Measurements from ENCODE around the gene SLC15A4. TPM values are rescaled to one million over a fixed set of nuclear protein-coding genes. Genes with fewer than 3 reads are reported as not detected.

Gene SLC15A4
- total and polyA plus RNA-seq, 2 of the 13 experiments (the other 11 are each of a cell fraction or from before 2014, with no cell fraction given): 17.3 to 22.7 TPM

GRCh38 chr12:128861226-128862016, 37.7 kb upstream of the SLC15A4 start (continued):
- TF ChIP-seq CHCHD3 (CRISPR knock-in tag; IDR thresholded peaks at IDR 0.05) (no peak), ZNF615 (CRISPR knock-in tag; IDR thresholded peaks at IDR 0.05; ENCODE audit: borderline replicate concordance) (no peak), RBAK (CRISPR knock-in tag; IDR thresholded peaks at IDR 0.05) (no peak), ZBTB7B (CRISPR knock-in tag; IDR thresholded peaks at IDR 0.05) (peak; percentile 61; the same call in 1 of the 2 replicates), ZNF580 (CRISPR knock-in tag; IDR thresholded peaks at IDR 0.05; ENCODE audit: borderline replicate concordance, low read depth) (peak; percentile 50; the same call in 1 of the 2 replicates), ATM (IDR thresholded peaks at IDR 0.05; ENCODE audit: borderline replicate concordance) (no peak), SP1 (IDR thresholded peaks at IDR 0.05) (no peak), SP1 (CRISPR knock-in tag; IDR thresholded peaks at IDR 0.05) (no peak), HOXD1 (CRISPR knock-in tag; IDR thresholded peaks at IDR 0.05) (no peak), ZSCAN30 (CRISPR knock-in tag; IDR thresholded peaks at IDR 0.05) (no peak), KDM3A (CRISPR knock-in tag; IDR thresholded peaks at IDR 0.05; ENCODE audit: low read depth) (peak; percentile 30; the same call in 1 of the 2 replicates), ZNF607 (CRISPR knock-in tag; IDR thresholded peaks at IDR 0.05; ENCODE audit: borderline replicate concordance) (no peak; the same call in 1 of the 2 replicates), JUNB (CRISPR knock-in tag; IDR thresholded peaks at IDR 0.05; ENCODE audit: borderline replicate concordance) (0 out of 2 replicates have a peak, but pooled peaks have one; percentile 26), ZNF232 (CRISPR knock-in tag; IDR thresholded peaks at IDR 0.05; ENCODE audit: borderline replicate concordance) (no peak), GFI1 (CRISPR knock-in tag; IDR thresholded peaks at IDR 0.05; ENCODE audit: borderline replicate concordance) (no peak), ZNF800 (CRISPR knock-in tag; IDR thresholded peaks at IDR 0.05) (no peak), HNF4G (IDR thresholded peaks at IDR 0.05; ENCODE audit: borderline replicate concordance, low read depth, low read length) (peak; percentile 75), HNF4G (CRISPR knock-in tag; IDR thresholded peaks at IDR 0.05; ENCODE audit: borderline replicate concordance, low read depth) (peak; percentile 81), REXO4 (CRISPR knock-in tag; IDR thresholded peaks at IDR 0.05; ENCODE audit: borderline replicate concordance) (no peak), ZBTB21 (CRISPR knock-in tag; IDR thresholded peaks at IDR 0.05) (peak; percentile 99)
- TF ChIP-seq, protein P1, sequence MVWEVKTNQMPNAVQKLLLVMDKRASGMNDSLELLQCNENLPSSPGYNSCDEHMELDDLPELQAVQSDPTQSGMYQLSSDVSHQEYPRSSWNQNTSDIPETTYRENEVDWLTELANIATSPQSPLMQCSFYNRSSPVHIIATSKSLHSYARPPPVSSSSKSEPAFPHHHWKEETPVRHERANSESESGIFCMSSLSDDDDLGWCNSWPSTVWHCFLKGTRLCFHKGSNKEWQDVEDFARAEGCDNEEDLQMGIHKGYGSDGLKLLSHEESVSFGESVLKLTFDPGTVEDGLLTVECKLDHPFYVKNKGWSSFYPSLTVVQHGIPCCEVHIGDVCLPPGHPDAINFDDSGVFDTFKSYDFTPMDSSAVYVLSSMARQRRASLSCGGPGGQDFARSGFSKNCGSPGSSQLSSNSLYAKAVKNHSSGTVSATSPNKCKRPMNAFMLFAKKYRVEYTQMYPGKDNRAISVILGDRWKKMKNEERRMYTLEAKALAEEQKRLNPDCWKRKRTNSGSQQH (CRISPR knock-in tag; IDR thresholded peaks at IDR 0.05; ENCODE audit: low read depth): 0 out of 2 replicates have a peak, but pooled peaks have one; percentile 35
- TF ChIP-seq, protein P2, sequence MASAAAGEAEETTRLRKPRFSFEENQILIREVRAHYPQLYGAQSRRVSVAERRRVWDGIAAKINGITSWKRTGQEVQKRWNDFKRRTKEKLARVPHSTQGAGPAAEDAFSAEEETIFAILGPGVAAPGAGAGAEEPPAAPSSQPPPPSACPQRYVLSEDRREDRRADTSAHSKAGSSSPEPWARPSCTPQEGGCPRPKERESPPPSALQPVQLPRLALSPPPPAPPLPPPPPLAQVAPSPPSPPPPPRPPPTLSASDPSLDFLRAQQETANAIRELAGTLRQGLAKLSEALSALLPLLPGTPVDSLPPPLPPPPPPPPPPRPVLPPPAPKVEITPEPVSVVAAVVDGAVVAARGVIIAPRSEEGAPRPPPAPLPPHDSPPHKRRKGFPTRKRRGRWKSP (CRISPR knock-in tag; IDR thresholded peaks at IDR 0.05): 0 out of 2 replicates have a peak, but pooled peaks have one; percentile 15
- TF ChIP-seq, protein P3, sequence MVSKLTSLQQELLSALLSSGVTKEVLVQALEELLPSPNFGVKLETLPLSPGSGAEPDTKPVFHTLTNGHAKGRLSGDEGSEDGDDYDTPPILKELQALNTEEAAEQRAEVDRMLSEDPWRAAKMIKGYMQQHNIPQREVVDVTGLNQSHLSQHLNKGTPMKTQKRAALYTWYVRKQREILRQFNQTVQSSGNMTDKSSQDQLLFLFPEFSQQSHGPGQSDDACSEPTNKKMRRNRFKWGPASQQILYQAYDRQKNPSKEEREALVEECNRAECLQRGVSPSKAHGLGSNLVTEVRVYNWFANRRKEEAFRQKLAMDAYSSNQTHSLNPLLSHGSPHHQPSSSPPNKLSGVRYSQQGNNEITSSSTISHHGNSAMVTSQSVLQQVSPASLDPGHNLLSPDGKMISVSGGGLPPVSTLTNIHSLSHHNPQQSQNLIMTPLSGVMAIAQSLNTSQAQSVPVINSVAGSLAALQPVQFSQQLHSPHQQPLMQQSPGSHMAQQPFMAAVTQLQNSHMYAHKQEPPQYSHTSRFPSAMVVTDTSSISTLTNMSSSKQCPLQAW (CRISPR knock-in tag; IDR thresholded peaks at IDR 0.05): peak; percentile 72
